Mesendoderm (in vitro differentiated cells): ENCODE data around the gene TIMM21. TPM values are rescaled to one million over a fixed set of nuclear protein-coding genes. Genes with fewer than 3 reads are reported as not detected.

Experiments used
- DNase-seq: peaks from one replicate; pipeline ENCODE4 v3.0.0; 2013
- H2AK5ac ChIP-seq: 2 replicates; pipeline ENCODE4 v1.6.1; 2013; ENCODE audit warnings: low read length, inconsistent platforms
- H2BK120ac ChIP-seq: 2 replicates; pipeline ENCODE4 v1.6.1; 2013; ENCODE audit warnings: low read depth, mild to moderate bottlenecking, low read length, moderate library complexity, mixed read lengths
- H2BK15ac ChIP-seq: replicated peaks from 2 replicates; pipeline ENCODE4 v1.6.1; 2013; ENCODE audit warnings: low read depth, mild to moderate bottlenecking, moderate library complexity
- H2BK5ac ChIP-seq: 2 replicates; pipeline ENCODE4 v1.6.1; 2013; ENCODE audit warnings: low read length, inconsistent platforms
- H3K18ac ChIP-seq: 2 replicates; pipeline ENCODE4 v1.6.1; 2013; ENCODE audit warnings: mild to moderate bottlenecking, low read length, mixed read lengths
- H3K23ac ChIP-seq: one replicate; pipeline ENCODE4 v1.6.1; 2013; ENCODE audit warnings: low read length
- H3K27ac ChIP-seq: 2 replicates; pipeline ENCODE4 v1.5.1; 2013; ENCODE audit warnings: low read depth, mild to moderate bottlenecking, inconsistent platforms, low read length, moderate library complexity
- H3K27me3 ChIP-seq: 2 replicates; pipeline ENCODE4 v1.6.1; 2013; ENCODE audit warnings: low read length, control low read depth, mild to moderate bottlenecking, inconsistent platforms; ENCODE audit not compliant: insufficient read depth, poor library complexity
- H3K36me3 ChIP-seq: 2 replicates; pipeline ENCODE4 v1.6.1; 2013; ENCODE audit warnings: low read length, inconsistent platforms; ENCODE audit not compliant: control insufficient read depth, insufficient read depth
- H3K4ac ChIP-seq: one replicate; pipeline ENCODE4 v1.6.1; 2013; ENCODE audit warnings: low read depth, mild to moderate bottlenecking, low read length, moderate library complexity
- H3K4me1 ChIP-seq: 2 replicates; pipeline ENCODE4 v1.6.1; 2013; ENCODE audit warnings: low read depth, low read length, inconsistent platforms; ENCODE audit not compliant: control insufficient read depth
- H3K4me2 ChIP-seq: 2 replicates; pipeline ENCODE4 v1.6.1; 2013; ENCODE audit warnings: low read length
- H3K4me3 ChIP-seq: 2 replicates; pipeline ENCODE4 v1.5.1; 2013; ENCODE audit warnings: mild to moderate bottlenecking, low read length
- H3K56ac ChIP-seq: one replicate; pipeline ENCODE4 v1.6.1; 2013; ENCODE audit warnings: low read length
- H3K79me1 ChIP-seq: 2 replicates; pipeline ENCODE4 v1.6.1; 2013; ENCODE audit warnings: low read length, inconsistent platforms
- H3K79me2 ChIP-seq: 2 replicates; pipeline ENCODE4 v1.6.1; 2013; ENCODE audit warnings: mild to moderate bottlenecking, low read length; ENCODE audit not compliant: control insufficient read depth, insufficient read depth
- H3K9ac ChIP-seq: 2 replicates; pipeline ENCODE4 v1.6.1; 2013; ENCODE audit warnings: low read length, inconsistent platforms
- H4K5ac ChIP-seq: one replicate; pipeline ENCODE4 v1.6.1; 2013; ENCODE audit warnings: low read length
- H4K8ac ChIP-seq: one replicate; pipeline ENCODE4 v1.6.1; 2013; ENCODE audit warnings: low read depth, mild to moderate bottlenecking, control low read depth, low read length, moderate library complexity
- WGBS: extraction: QIAGEN DNeasy Blood & Tissue Kit; methylation state at CpG from one replicate; pipeline ENCODE4 v1.1.7; 2013; ENCODE audit warnings: low lambda C conversion rate, missing lambda C conversion rate; ENCODE audit not compliant: insufficient coverage; ENCODE audit errors: extremely low coverage; 5-methylcytosine and 5-hydroxymethylcytosine counted together
- polyA plus RNA-seq, 2 experiments: library from polyadenylated mRNA; stranded (reverse); fragments of 200-250 nt; gene quantifications; one replicate each; pipeline ENCODE4 v1.2.3, GENCODE V29; 2013

The TIMM21 gene, protein sequence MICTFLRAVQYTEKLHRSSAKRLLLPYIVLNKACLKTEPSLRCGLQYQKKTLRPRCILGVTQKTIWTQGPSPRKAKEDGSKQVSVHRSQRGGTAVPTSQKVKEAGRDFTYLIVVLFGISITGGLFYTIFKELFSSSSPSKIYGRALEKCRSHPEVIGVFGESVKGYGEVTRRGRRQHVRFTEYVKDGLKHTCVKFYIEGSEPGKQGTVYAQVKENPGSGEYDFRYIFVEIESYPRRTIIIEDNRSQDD
- polyA plus RNA-seq (2013, experiment 1 of 2): 32.9 TPM
- 31.8 TPM for polyA plus RNA-seq (2013, experiment 2 of 2)

GRCh38 chr18:74147779-74148542 lies at the start of gene TIMM21, which contains the start of gene FBXO15:
Gene TIMM21 (plus strand): TSS chr18:74148523. CDS start chr18:74148809, 286 bp downstream.
Gene FBXO15 (minus strand): TSS chr18:74147834. CDS start chr18:74147785, 49 bp downstream.
- Histone ChIP-seq H3K27ac (peak within 1 kb of the TSS; percentile 86), H4K8ac (no peak within 1 kb of the TSS), H3K23ac (no peak within 1 kb of the TSS), H4K5ac (no peak within 1 kb of the TSS), H3K4ac (peak within 1 kb of the TSS; percentile 40), H3K36me3 (no peaks in the 10 kb centered on the region), H3K4me3 (peak within 1 kb of the TSS; percentile 100), H3K27me3 (no peaks in the 10 kb centered on the region), H2BK15ac (no peak within 1 kb of the TSS), H3K18ac (peak within 1 kb of the TSS; percentile 53), H3K79me2 (peaks cover 27% of the 10 kb centered on the region), H3K79me1 (peaks cover 13% of the 10 kb centered on the region), H3K4me2 (peak within 1 kb of the TSS; percentile 100), H3K4me1 (peaks cover 7% of the 10 kb centered on the region), H3K9ac (peak within 1 kb of the TSS; percentile 97), H2AK5ac (no peak within 1 kb of the TSS), H3K56ac (peak within 1 kb of the TSS; percentile 91), H2BK120ac (no peak within 1 kb of the TSS), H2BK5ac (peak within 1 kb of the TSS; percentile 56)
- no CpG with 5 or more reads among the region's 58 CpGs for WGBS
- DNase-seq: peak; percentile 98

DNA sequence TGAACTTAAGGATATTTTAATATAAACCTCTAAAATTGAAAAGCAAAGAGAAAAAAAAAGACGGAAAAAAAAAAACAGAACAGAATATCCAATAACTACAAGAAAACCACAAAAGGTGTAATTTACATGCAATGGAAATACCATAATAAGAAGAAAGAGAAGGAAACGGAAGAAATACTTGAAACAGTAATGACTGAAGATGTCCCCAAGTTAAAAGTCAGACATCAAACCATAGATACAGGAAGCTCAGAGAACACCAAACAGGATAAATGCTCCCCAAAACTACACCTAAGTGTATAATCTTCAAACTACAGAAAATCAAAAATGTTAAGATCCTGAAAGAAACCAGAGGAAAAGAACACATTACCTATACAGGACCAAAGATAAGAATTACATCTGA lies 39.9 kb upstream of the TIMM21 start:
- no peaks in the 10 kb centered on the region for H3K79me2 ChIP-seq
- no peaks in the 10 kb centered on the region for H3K36me3 ChIP-seq
- H3K27ac ChIP-seq: no peak overlapping the region
- no peak overlapping the region for H3K9ac ChIP-seq
- H3K18ac ChIP-seq: no peak overlapping the region
- no peak overlapping the region for H4K8ac ChIP-seq
- H2BK15ac ChIP-seq: no peak overlapping the region
- H2BK5ac ChIP-seq: no peak overlapping the region
- no peak overlapping the region for H4K5ac ChIP-seq
- H3K27me3 ChIP-seq: no peaks in the 10 kb centered on the region
- H3K23ac ChIP-seq: no peak overlapping the region
- H2BK120ac ChIP-seq: no peak overlapping the region
- no peak for DNase-seq
- H3K4me3 ChIP-seq: no peak overlapping the region
- WGBS: no CpG with 5 or more reads among the region's 2 CpGs
- no peak overlapping the region for H2AK5ac ChIP-seq
- no peak overlapping the region for H3K56ac ChIP-seq
- no peak overlapping the region for H3K4ac ChIP-seq
- H3K4me1 ChIP-seq: no peaks in the 10 kb centered on the region
- H3K79me1 ChIP-seq: no peaks in the 10 kb centered on the region
- H3K4me2 ChIP-seq: no peak overlapping the region

- H3K27me3 ChIP-seq: no peaks in the 10 kb centered on the region
- H3K79me2 ChIP-seq: no peaks in the 10 kb centered on the region
- no peak overlapping the region for H2AK5ac ChIP-seq
- H3K4me2 ChIP-seq: no peak overlapping the region
- H3K79me1 ChIP-seq: no peaks in the 10 kb centered on the region
- no peak overlapping the region for H3K4ac ChIP-seq
- H3K36me3 ChIP-seq: no peaks in the 10 kb centered on the region
- no peak for DNase-seq
- H3K27ac ChIP-seq: no peak overlapping the region
- H4K8ac ChIP-seq: no peak overlapping the region
- H4K5ac ChIP-seq: no peak overlapping the region
- H3K9ac ChIP-seq: no peak overlapping the region
- no peak overlapping the region for H2BK5ac ChIP-seq
- no peak overlapping the region for H3K56ac ChIP-seq
- H3K4me3 ChIP-seq: no peak overlapping the region
- H3K4me1 ChIP-seq: no peaks in the 10 kb centered on the region
- no CpG with 5 or more reads among the region's 1 CpG for WGBS
- H3K23ac ChIP-seq: no peak overlapping the region
- H3K18ac ChIP-seq: no peak overlapping the region
- no peak overlapping the region for H2BK120ac ChIP-seq
- H2BK15ac ChIP-seq: no peak overlapping the region
These were observed 38.2 kb upstream of the TIMM21 start for GRCh38 chr18:74110149-74110548.

- no CpG with 5 or more reads among the region's 4 CpGs for WGBS
- H3K36me3 ChIP-seq: no peaks in the 10 kb centered on the region
- no peak overlapping the region for H3K27ac ChIP-seq
- H3K27me3 ChIP-seq: no peaks in the 10 kb centered on the region
- no peak for DNase-seq
- no peak overlapping the region for H2BK5ac ChIP-seq
- no peak overlapping the region for H2BK15ac ChIP-seq
- H3K18ac ChIP-seq: no peak overlapping the region
- no peaks in the 10 kb centered on the region for H3K79me1 ChIP-seq
- no peak overlapping the region for H4K8ac ChIP-seq
- H3K4me3 ChIP-seq: no peak overlapping the region
- H4K5ac ChIP-seq: no peak overlapping the region
- no peak overlapping the region for H2AK5ac ChIP-seq
- no peak overlapping the region for H3K4ac ChIP-seq
- H3K4me1 ChIP-seq: no peaks in the 10 kb centered on the region
- H3K23ac ChIP-seq: no peak overlapping the region
- H2BK120ac ChIP-seq: no peak overlapping the region
- no peak overlapping the region for H3K56ac ChIP-seq
- no peaks in the 10 kb centered on the region for H3K79me2 ChIP-seq
- no peak overlapping the region for H3K4me2 ChIP-seq
- H3K9ac ChIP-seq: no peak overlapping the region
These were observed 37.3 kb upstream of the TIMM21 start for GRCh38 chr18:74110976-74111375.

GRCh38 chr18:74113711-74114110 lies 34.6 kb upstream of the TIMM21 start:
- Histone ChIP-seq H2BK5ac (no peak overlapping the region), H3K4me3 (no peak overlapping the region), H4K8ac (no peak overlapping the region), H3K79me1 (no peaks in the 10 kb centered on the region), H3K36me3 (no peaks in the 10 kb centered on the region), H2BK120ac (no peak overlapping the region), H4K5ac (no peak overlapping the region), H3K9ac (no peak overlapping the region), H3K27me3 (no peaks in the 10 kb centered on the region), H3K23ac (no peak overlapping the region), H3K27ac (no peak overlapping the region), H3K4me2 (no peak overlapping the region), H3K56ac (no peak overlapping the region), H2AK5ac (no peak overlapping the region), H2BK15ac (no peak overlapping the region), H3K4ac (no peak overlapping the region), H3K79me2 (no peaks in the 10 kb centered on the region), H3K4me1 (no peaks in the 10 kb centered on the region), H3K18ac (no peak overlapping the region)
- no peak for DNase-seq
